Tibial nerve (tissue), 4 donors: Measurements from ENCODE around the gene BTG2. TPM values are rescaled to one million over a fixed set of nuclear protein-coding genes. Genes with fewer than 3 reads are reported as not detected.

Source experiments
- DNase-seq, 2 donors: peaks; one replicate each; pipeline ENCODE4 v3.0.0-alpha.2; 2019; ENCODE audit warnings: low spot score in 2 of 2
- H3K27ac ChIP-seq, 4 donors: fragments of 200-600 bp; sonication (generic) in 3 of 4; one replicate each; pipeline ENCODE4 v1.5.1; 2017 to 2019; ENCODE audit warnings: mild to moderate bottlenecking in 1 of 4
- H3K27me3 ChIP-seq, 2 donors: fragments of 200-600 bp; sonication (generic) in 1 of 2; one replicate each; pipeline versions ENCODE4 v1.5.1 to v1.6.0; 2017 to 2019
- H3K36me3 ChIP-seq, 3 donors: fragments of 200-600 bp; sonication (generic); one replicate each; pipeline ENCODE4 v1.5.1; 2018 to 2019
- H3K4me1 ChIP-seq, 4 donors: fragments of 200-600 bp; sonication (generic) in 3 of 4; one replicate each; pipeline ENCODE4 v1.5.1; 2017 to 2019
- H3K4me3 ChIP-seq, 4 donors: fragments of 200-600 bp; sonication (generic) in 3 of 4; one replicate each; pipeline ENCODE4 v1.5.1; 2017 to 2019; ENCODE audit warnings: mild to moderate bottlenecking in 1 of 4, moderate library complexity in 1 of 4
- H3K9me3 ChIP-seq, 4 donors: fragments of 200-600 bp; sonication (generic) in 3 of 4; one replicate each; pipeline ENCODE4 v1.5.1; 2017 to 2019
- CTCF ChIP-seq, 5 experiments: fragments of 200-600 bp in 3 of 5; fragments of 450-650 bp in 2 of 5; sonication (generic) in 3 of 5; IDR thresholded peaks; one replicate each; pipeline ENCODE4 v1.5.1; 2016 to 2019; ENCODE audit warnings: antibody characterized with exemption in 5 of 5, mild to moderate bottlenecking in 3 of 5, moderate library complexity in 2 of 5
- EP300 ChIP-seq, 2 donors: sonication (generic); formaldehyde crosslinking; IDR thresholded peaks; one replicate each; pipeline ENCODE4 v1.6.1; 2017; ENCODE audit warnings: antibody characterized with exemption in 2 of 2, mild to moderate bottlenecking in 1 of 2
- POLR2A ChIP-seq, 2 donors: fragments of 450-650 bp; IDR thresholded peaks; one replicate each; pipeline ENCODE4 v1.6.1; 2017; ENCODE audit warnings: antibody characterized with exemption in 2 of 2, mild to moderate bottlenecking in 2 of 2, moderate library complexity in 2 of 2
- WGBS, 2 donors: methylation state at CpG; one replicate each; pipeline ENCODE4 v1.1.5; 2018; 5-methylcytosine and 5-hydroxymethylcytosine counted together
- total RNA-seq, 4 donors: library from RNA; depleted of rRNA; stranded (reverse); fragments of >200 nt; gene quantifications; one replicate each; pipeline ENCODE4 v1.1.0, GENCODE V29; 2016

The BTG2 gene
- total RNA-seq, 4 donors from 2014 or later, result 153 to 208 (median 177) TPM

DNA sequence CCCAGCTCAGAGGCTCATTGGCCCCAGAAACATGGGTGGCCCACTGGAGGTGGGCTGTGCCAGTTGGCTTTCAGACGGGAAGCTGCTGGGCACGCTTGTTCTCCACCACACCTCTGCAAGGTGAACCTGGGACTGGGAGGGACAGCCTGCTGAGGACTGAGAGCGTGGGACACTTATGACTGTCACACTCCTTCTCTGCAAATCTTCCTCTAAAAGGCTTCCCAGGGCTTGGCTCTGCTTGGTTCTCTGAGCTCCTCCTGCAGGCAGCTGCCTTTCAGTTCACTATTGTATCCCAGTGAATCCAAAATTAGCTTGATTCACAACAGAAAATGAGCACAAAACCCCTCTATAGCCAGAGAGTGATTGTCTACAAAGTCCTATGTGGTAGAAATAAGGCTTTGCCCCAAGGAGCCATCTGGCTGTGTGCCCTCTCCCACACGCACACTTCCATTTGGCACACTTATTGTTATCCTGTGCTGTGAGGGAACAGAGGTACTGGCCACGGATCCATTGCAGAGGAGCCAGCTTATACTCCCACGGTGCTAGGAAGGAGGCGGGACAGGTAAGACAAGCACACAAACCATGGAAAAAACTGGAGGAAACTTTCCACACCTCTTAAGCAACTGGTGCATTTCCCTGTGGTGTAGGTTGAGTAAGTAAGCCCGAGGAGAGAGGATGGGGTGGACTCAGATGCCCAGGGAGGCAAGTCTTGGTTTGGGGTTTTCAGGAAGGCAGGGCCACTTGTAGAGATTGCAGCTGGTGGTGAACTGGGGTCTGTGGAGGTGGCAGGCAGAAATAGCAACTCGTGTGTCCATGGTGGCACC is 18.9 kb upstream of the BTG2 start:
- WGBS, 2 donors, result 47 to 58% methylated on average over 9 of the region's 9 CpGs
- Histone ChIP-seq H3K36me3 (no peaks in the 10 kb centered on the region), H3K4me1 (peaks cover 0 to 61% (median 51%) of the 10 kb centered on the region in 4 donors), H3K27me3 (no peaks in the 10 kb centered on the region), H3K4me3 (no peak overlapping the region), H3K27ac (peak overlapping the region; percentile 70 to 99 (median 96)), H3K9me3 (no peaks in the 10 kb centered on the region)
- DNase-seq, result no peak
- TF ChIP-seq EP300 (IDR thresholded peaks at IDR 0.05), result peak; percentile 5 to 9
- TF ChIP-seq CTCF (IDR thresholded peaks at IDR 0.05), result no peak

DNA sequence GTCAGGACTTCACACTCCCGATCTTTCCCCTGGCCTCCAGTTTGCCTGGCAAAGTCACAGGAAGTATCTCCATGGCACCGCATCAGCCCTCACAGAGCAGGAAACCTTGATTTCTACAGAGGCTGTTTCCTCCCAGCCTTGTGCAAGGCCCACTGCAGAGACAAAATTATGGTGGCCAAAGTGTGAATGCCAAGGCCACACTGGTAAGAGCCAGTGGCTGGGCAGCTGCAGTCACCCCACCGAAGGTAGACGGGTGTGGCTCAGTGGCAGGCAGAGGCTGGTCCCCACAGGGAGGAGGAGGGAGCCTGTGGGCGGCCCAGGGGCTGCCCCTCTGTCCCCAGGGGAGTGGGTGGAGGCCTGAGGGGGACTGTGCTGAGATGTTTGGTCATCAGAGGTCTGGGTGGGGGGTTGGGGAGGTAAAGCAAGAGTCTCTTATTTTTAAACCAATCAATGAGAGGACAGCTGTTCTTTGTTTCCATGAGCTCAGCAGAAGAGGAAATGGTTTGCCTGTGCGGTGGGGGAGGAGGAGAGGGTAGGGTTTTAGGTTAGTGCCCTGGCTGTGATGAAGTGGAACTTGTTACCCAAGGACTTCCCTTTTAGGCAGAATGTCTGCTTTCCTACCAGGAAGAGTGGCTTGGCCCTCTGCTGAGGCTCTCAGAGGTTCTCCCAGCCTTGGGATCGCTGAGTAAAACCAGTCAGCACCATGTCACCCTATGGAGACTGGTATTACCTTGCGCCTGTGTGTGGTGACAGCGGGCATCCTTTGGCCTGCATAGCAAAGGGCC is 18.0 kb upstream of the BTG2 start:
- Histone ChIP-seq H3K27ac (peak overlapping the region; percentile 70 to 99 (median 96)), H3K27me3 (no peaks in the 10 kb centered on the region), H3K9me3 (no peaks in the 10 kb centered on the region), H3K36me3 (no peaks in the 10 kb centered on the region), H3K4me1 (peaks cover 0 to 65% (median 54%) of the 10 kb centered on the region in 4 donors), H3K4me3 (no peak overlapping the region)
- no peak for DNase-seq
- 52 to 73% methylated on average over 9 of the region's 9 CpGs for WGBS, 2 donors
- peak in 1 of 2 donors; percentile 19 for TF ChIP-seq POLR2A (IDR thresholded peaks at IDR 0.05)
- peak; percentile 39 to 79 for TF ChIP-seq EP300 (IDR thresholded peaks at IDR 0.05)
- no peak for TF ChIP-seq CTCF (IDR thresholded peaks at IDR 0.05)

GRCh38 chr1:203287898-203288297 is 17.4 kb upstream of the BTG2 start:
- TF ChIP-seq EP300 (IDR thresholded peaks at IDR 0.05) (no peak), POLR2A (IDR thresholded peaks at IDR 0.05) (no peak)
- Histone ChIP-seq H3K9me3 (no peaks in the 10 kb centered on the region), H3K36me3 (no peaks in the 10 kb centered on the region), H3K4me1 (peaks cover 0 to 65% (median 54%) of the 10 kb centered on the region in 4 donors), H3K4me3 (no peak overlapping the region), H3K27me3 (no peaks in the 10 kb centered on the region), H3K27ac (peak overlapping the region; percentile 70 to 99 (median 96))
- 73 to 74% methylated on average over 5 of the region's 5 CpGs for WGBS, 2 donors
- DNase-seq, result no peak

DNA sequence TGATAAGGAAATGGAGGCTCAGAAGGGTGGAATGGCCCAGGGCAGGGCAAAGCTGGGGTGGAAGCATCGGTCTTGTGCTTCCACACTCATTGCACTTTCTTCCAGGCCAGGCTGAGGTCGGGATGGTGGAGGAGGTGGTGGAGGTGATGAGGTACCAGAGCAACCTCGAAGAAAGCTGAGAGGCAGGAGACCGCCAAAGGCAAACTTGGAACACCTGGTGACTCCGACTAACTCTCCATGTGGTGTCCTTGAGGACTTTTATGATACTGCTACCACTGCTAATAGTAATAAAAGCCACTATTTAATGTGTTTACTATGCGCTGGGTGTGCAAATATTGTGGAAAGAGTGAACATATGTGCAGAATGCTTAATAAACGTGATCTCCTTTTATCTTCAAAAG is 16.9 kb upstream of the BTG2 start:
- Histone ChIP-seq H3K9me3 (no peaks in the 10 kb centered on the region), H3K27ac (peak overlapping the region in 3 of 4 donors; percentile 96 to 99 (median 97))
- 69 to 73% methylated on average over 7 of the region's 7 CpGs for WGBS, 2 donors

More for the DNA sequence above, 16.9 kb upstream of the BTG2 start:
- Histone ChIP-seq H3K36me3 (no peaks in the 10 kb centered on the region), H3K4me3 (no peak overlapping the region), H3K4me1 (peaks cover 0 to 65% (median 54%) of the 10 kb centered on the region in 4 donors), H3K27me3 (no peaks in the 10 kb centered on the region)
- TF ChIP-seq POLR2A (IDR thresholded peaks at IDR 0.05) (no peak), EP300 (IDR thresholded peaks at IDR 0.05) (no peak), CTCF (IDR thresholded peaks at IDR 0.05) (no peak)
- DNase-seq, result no peak
